ENCODE measurements around the gene NHLH2.

GRCh38 chr1:115809076-115809475 lies 31.9 kb downstream of the NHLH2 start:
- TF ChIP-seq, protein P1, sequence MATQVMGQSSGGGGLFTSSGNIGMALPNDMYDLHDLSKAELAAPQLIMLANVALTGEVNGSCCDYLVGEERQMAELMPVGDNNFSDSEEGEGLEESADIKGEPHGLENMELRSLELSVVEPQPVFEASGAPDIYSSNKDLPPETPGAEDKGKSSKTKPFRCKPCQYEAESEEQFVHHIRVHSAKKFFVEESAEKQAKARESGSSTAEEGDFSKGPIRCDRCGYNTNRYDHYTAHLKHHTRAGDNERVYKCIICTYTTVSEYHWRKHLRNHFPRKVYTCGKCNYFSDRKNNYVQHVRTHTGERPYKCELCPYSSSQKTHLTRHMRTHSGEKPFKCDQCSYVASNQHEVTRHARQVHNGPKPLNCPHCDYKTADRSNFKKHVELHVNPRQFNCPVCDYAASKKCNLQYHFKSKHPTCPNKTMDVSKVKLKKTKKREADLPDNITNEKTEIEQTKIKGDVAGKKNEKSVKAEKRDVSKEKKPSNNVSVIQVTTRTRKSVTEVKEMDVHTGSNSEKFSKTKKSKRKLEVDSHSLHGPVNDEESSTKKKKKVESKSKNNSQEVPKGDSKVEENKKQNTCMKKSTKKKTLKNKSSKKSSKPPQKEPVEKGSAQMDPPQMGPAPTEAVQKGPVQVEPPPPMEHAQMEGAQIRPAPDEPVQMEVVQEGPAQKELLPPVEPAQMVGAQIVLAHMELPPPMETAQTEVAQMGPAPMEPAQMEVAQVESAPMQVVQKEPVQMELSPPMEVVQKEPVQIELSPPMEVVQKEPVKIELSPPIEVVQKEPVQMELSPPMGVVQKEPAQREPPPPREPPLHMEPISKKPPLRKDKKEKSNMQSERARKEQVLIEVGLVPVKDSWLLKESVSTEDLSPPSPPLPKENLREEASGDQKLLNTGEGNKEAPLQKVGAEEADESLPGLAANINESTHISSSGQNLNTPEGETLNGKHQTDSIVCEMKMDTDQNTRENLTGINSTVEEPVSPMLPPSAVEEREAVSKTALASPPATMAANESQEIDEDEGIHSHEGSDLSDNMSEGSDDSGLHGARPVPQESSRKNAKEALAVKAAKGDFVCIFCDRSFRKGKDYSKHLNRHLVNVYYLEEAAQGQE (IDR thresholded peaks at IDR 0.05), result no peak
- no peak for TF ChIP-seq JUND (IDR thresholded peaks at IDR 0.05)
- TF ChIP-seq CTCF (IDR thresholded peaks at IDR 0.05; ENCODE audit: low read depth, low read length, missing input control), result no peak
- no peak for TF ChIP-seq GABPA (IDR thresholded peaks at IDR 0.05 in 1 of 2, conservative IDR thresholded peaks at IDR 0.05 in 1 of 2)
- TF ChIP-seq, protein P2, sequence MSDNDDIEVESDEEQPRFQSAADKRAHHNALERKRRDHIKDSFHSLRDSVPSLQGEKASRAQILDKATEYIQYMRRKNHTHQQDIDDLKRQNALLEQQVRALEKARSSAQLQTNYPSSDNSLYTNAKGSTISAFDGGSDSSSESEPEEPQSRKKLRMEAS (IDR thresholded peaks at IDR 0.05), result no peak
- no peak for TF ChIP-seq TAF1 (conservative IDR thresholded peaks at IDR 0.05)
- TF ChIP-seq ATF3 (IDR thresholded peaks at IDR 0.05), result no peak
- no peak for TF ChIP-seq RAD21 (IDR thresholded peaks at IDR 0.05)
- no peak for TF ChIP-seq SP1 (IDR thresholded peaks at IDR 0.05)
- TF ChIP-seq YY1 (IDR thresholded peaks at IDR 0.05), result no peak
- TF ChIP-seq ZBTB33 (IDR thresholded peaks at IDR 0.05), result no peak
